NT2/D1 (cell line): ENCODE data around the gene COL6A2.
"Not testable (repeated sequence)": the region's sequence is repeated elsewhere in the genome, so short reads cannot be mapped to it uniquely, and the experiment has no call there.

ENCODE experiments used
- DNase-seq: peaks from one replicate; pipeline ENCODE4 v3.0.0-alpha.2; 2011; ENCODE audit warnings: low read depth, low spot score
- H3K27me3 ChIP-seq: 2 replicates; pipeline ENCODE4 v1.6.0; 2011; ENCODE audit warnings: mild to moderate bottlenecking; ENCODE audit not compliant: insufficient read length, insufficient read depth
- H3K36me3 ChIP-seq: 2 replicates; pipeline ENCODE4 v1.6.1; 2011; ENCODE audit warnings: mild to moderate bottlenecking, low read length, mixed read lengths; ENCODE audit not compliant: insufficient read depth, insufficient read length
- H3K4me1 ChIP-seq: 2 replicates; pipeline ENCODE4 v1.5.1; 2011; ENCODE audit not compliant: insufficient read depth, insufficient read length
- H3K4me3 ChIP-seq: 2 replicates; pipeline ENCODE4 v1.5.1; 2011; ENCODE audit warnings: low read depth; ENCODE audit not compliant: insufficient read length
- H3K9ac ChIP-seq: 2 replicates; pipeline ENCODE4 v1.6.0; 2011; ENCODE audit warnings: low read depth; ENCODE audit not compliant: insufficient read length
- H3K9me3 ChIP-seq: 2 replicates; pipeline ENCODE4 v1.5.1; 2011; ENCODE audit warnings: mild to moderate bottlenecking, low read length; ENCODE audit not compliant: insufficient read depth
- SUZ12 ChIP-seq: IDR thresholded peaks from 2 replicates; pipeline ENCODE4 v1.6.1; 2011; ENCODE audit not compliant: insufficient read length, insufficient read depth; ENCODE audit errors: extremely low read depth
- YY1 ChIP-seq: IDR thresholded peaks from 2 replicates; pipeline ENCODE4 v1.6.1; 2011; ENCODE audit not compliant: insufficient read length, insufficient read depth
- ZNF274 ChIP-seq: IDR thresholded peaks from 2 replicates; pipeline ENCODE4 v1.6.1; 2011; ENCODE audit warnings: mild to moderate bottlenecking, low read depth, low read length

Gene COL6A2

DNA sequence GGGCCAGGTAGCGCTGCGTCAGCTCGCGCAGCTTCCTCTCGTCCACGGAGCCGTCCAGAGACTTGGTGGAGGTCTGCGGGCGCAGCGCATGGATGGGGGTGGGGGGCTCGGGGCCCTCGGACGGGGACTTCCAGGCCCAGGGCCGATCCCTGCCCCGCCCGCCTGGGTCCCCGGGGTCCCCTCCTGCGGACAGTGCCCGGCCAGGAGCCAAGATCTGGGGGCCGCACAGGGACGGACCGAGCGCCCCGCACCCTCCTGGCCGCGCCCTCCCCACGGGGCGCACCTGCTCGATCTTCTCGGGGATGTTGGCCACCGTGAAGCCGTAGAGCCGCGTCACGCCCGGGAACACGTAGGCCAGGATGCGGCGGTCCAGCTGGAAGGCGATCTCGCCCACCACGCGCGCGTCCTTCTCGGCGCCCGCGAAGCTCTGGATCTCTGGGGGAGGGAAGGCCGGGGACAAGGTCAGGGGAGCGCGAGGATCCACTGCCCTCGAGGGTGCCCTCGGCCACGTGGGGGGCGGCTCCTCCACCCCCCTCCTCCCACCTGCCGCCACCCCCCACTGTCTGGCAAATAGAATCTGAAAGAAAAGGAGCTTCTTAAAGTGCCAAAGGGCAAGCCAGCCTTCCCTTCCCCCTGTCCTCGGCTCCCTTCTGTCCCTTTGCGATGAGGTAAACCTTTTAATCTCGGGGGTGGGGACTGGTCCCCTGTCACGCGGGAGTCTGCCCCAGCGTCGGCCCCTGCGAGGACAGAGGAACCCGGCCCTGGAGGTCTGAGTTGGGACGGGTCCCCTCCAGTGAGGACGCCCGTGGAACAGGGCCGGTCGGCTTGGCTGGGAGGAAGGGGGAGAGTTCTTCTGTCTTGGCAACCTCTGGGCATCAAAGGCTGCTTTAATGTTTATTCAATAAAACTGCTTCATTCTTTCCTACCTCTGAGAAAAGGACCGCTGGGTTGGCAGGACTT is 64.0 kb downstream of the COL6A2 start:
- TF ChIP-seq YY1 (no peak), SUZ12 (no peak), ZNF274 (no peak)
- Histone ChIP-seq H3K9me3 (peaks cover 24% of the 10 kb centered on the region; the same call in 1 of the 2 replicates), H3K4me3 (no peak overlapping the region), H3K36me3 (peaks cover 18% of the 10 kb centered on the region), H3K9ac (no peak overlapping the region), H3K27me3 (no peaks in the 10 kb centered on the region), H3K4me1 (peaks cover 2% of the 10 kb centered on the region)
- no peak for DNase-seq

DNA sequence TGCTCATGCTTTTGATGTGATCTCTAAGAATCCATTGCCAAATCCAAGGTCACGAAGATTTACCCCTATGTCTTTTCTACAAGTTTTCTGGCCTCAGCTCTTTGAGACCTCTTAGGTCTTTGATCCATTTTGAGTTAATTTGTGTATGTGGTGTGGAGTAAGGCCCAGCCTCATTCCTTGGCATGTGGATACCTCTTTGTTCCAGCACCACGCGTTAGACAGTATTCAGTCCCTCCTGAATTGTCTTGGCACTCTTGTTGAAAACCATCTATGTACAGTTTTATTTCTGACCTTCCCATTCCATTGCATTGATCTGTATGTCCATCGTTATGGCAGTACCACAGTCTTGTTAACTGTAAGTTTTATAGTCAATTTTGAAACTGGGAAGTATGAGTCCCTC is 65.5 kb downstream of the COL6A2 start:
- Histone ChIP-seq H3K27me3 (no peaks in the 10 kb centered on the region), H3K36me3 (peaks cover 23% of the 10 kb centered on the region), H3K9ac (no peak overlapping the region), H3K4me3 (no peak overlapping the region), H3K9me3 (peaks cover 24% of the 10 kb centered on the region; the same call in 1 of the 2 replicates), H3K4me1 (no peaks in the 10 kb centered on the region)
- TF ChIP-seq YY1 (no peak), ZNF274 (no peak), SUZ12 (no peak)
- DNase-seq, result no peak

- peaks cover 23% of the 10 kb centered on the region for H3K36me3 ChIP-seq
- H3K9me3 ChIP-seq, result peaks cover 20% of the 10 kb centered on the region; the same call in 1 of the 2 replicates
- H3K4me1 ChIP-seq, result no peaks in the 10 kb centered on the region
- DNase-seq, result no peak
- no peak for TF ChIP-seq SUZ12
- no peak for TF ChIP-seq YY1
- TF ChIP-seq ZNF274, result no peak
- H3K27me3 ChIP-seq, result no peaks in the 10 kb centered on the region
- no peak overlapping the region for H3K4me3 ChIP-seq
- H3K9ac ChIP-seq, result no peak overlapping the region
Measured at GRCh38 chr21:46165098-46165497, 67.2 kb downstream of the COL6A2 start.

GRCh38 chr21:46168238-46168637 is 70.3 kb downstream of the COL6A2 start:
- no peaks in the 10 kb centered on the region for H3K27me3 ChIP-seq
- no peak overlapping the region for H3K9ac ChIP-seq
- DNase-seq, result no peak
- peaks cover under 1% of the 10 kb centered on the region for H3K4me1 ChIP-seq
- TF ChIP-seq ZNF274 (no peak), SUZ12 (no peak), YY1 (no peak)
- no peak overlapping the region for H3K4me3 ChIP-seq
- H3K36me3 ChIP-seq, result peaks cover 15% of the 10 kb centered on the region
- H3K9me3 ChIP-seq, result no peaks in the 10 kb centered on the region

GRCh38 chr21:46168659-46169386 is 70.9 kb downstream of the COL6A2 start:
- Histone ChIP-seq H3K4me3 (peak overlapping the region; percentile 4), H3K27me3 (no peaks in the 10 kb centered on the region), H3K4me1 (peaks cover 2% of the 10 kb centered on the region), H3K36me3 (peaks cover 15% of the 10 kb centered on the region), H3K9ac (no peak overlapping the region), H3K9me3 (no peaks in the 10 kb centered on the region)
- no peak for DNase-seq
- TF ChIP-seq SUZ12, result no peak
- no peak for TF ChIP-seq ZNF274
- TF ChIP-seq YY1, result no peak

DNA sequence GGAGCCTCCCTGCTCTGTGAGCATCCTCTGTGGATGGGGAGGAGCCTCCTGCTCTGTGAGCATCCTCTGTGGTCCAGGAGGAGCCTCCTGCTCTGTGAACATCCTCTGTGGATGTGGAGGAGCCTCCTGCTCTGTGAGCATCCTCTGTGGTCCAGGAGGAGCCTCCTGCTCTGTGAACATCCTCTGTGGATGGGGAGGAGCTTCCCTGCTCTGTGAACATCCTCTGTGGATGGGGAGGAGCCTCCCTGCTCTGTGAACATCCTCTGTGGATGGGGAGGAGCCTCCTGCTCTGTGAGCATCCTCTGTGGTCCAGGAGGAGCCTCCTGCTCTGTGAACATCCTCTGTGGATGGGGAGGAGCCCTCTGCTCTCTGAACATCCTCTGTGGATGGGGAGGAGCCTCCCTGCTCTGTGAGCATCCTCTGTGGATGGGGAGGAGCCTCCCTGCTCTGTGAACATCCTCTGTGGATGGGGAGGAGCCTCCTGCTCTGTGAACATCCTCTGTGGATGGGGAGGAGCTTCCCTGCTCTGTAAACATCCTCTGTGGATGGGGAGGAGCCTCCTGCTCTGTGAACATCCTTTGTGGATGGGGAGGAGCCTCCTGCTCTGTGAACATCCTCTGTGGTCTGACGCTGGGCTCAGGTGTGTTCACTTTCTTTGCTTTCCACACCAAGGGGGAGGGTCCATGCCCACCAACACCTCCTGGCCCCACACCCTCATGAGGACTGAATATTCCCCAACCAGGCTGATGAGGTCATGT is 72.7 kb downstream of the COL6A2 start:
- not testable (repeated sequence) for DNase-seq, H3K4me3 ChIP-seq, H3K9ac ChIP-seq, H3K27me3 ChIP-seq, H3K4me1 ChIP-seq, H3K9me3 ChIP-seq
- peaks cover 10% of the 10 kb centered on the region for H3K36me3 ChIP-seq
